ENCODE measurements around the gene PRKCH. TPM values are rescaled to one million over a fixed set of nuclear protein-coding genes. Genes with fewer than 3 reads are reported as not detected.

Gene PRKCH
- total RNA-seq, 1 experiment from 2014 or later = 10.3 TPM

GRCh38 chr14:61430066-61430757 is 108.8 kb downstream of the PRKCH start:
- no peaks in the 10 kb centered on the region for H3K27me3 Mint-ChIP-seq (ENCODE audit: low read depth)
- no peak overlapping the region for H3K4me3 Mint-ChIP-seq
- CTCF ChIA-PET = no interaction called here
- peaks cover 24% of the 10 kb centered on the region for H3K9me3 Mint-ChIP-seq
- no peak overlapping the region for H3K27ac Mint-ChIP-seq
- H3K4me1 Mint-ChIP-seq = peaks cover 32% of the 10 kb centered on the region
- H3K36me3 Mint-ChIP-seq = peaks cover 20% of the 10 kb centered on the region
- no peak for TF ChIP-seq ATF1 (CRISPR knock-in tag; IDR thresholded peaks at IDR 0.05)
- no peak for TF ChIP-seq NR2C2 (CRISPR knock-in tag; IDR thresholded peaks at IDR 0.05)
- TF ChIP-seq PREB (CRISPR knock-in tag; IDR thresholded peaks at IDR 0.05; ENCODE audit: borderline replicate concordance) = no peak
- TF ChIP-seq FOXK1 (CRISPR knock-in tag; IDR thresholded peaks at IDR 0.05) = no peak
- no peak for TF ChIP-seq RORB (CRISPR knock-in tag; IDR thresholded peaks at IDR 0.05)
- TF ChIP-seq, protein P1, sequence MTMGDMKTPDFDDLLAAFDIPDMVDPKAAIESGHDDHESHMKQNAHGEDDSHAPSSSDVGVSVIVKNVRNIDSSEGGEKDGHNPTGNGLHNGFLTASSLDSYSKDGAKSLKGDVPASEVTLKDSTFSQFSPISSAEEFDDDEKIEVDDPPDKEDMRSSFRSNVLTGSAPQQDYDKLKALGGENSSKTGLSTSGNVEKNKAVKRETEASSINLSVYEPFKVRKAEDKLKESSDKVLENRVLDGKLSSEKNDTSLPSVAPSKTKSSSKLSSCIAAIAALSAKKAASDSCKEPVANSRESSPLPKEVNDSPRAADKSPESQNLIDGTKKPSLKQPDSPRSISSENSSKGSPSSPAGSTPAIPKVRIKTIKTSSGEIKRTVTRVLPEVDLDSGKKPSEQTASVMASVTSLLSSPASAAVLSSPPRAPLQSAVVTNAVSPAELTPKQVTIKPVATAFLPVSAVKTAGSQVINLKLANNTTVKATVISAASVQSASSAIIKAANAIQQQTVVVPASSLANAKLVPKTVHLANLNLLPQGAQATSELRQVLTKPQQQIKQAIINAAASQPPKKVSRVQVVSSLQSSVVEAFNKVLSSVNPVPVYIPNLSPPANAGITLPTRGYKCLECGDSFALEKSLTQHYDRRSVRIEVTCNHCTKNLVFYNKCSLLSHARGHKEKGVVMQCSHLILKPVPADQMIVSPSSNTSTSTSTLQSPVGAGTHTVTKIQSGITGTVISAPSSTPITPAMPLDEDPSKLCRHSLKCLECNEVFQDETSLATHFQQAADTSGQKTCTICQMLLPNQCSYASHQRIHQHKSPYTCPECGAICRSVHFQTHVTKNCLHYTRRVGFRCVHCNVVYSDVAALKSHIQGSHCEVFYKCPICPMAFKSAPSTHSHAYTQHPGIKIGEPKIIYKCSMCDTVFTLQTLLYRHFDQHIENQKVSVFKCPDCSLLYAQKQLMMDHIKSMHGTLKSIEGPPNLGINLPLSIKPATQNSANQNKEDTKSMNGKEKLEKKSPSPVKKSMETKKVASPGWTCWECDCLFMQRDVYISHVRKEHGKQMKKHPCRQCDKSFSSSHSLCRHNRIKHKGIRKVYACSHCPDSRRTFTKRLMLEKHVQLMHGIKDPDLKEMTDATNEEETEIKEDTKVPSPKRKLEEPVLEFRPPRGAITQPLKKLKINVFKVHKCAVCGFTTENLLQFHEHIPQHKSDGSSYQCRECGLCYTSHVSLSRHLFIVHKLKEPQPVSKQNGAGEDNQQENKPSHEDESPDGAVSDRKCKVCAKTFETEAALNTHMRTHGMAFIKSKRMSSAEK (CRISPR knock-in tag; IDR thresholded peaks at IDR 0.05; ENCODE audit: borderline replicate concordance) = no peak
- no peak for TF ChIP-seq ELF4 (CRISPR knock-in tag; IDR thresholded peaks at IDR 0.05; ENCODE audit: low read depth)
- no peak for TF ChIP-seq MLX (CRISPR knock-in tag; IDR thresholded peaks at IDR 0.05)
- no peak for TF ChIP-seq SP1 (CRISPR knock-in tag; conservative IDR thresholded peaks at IDR 0.05)
- TF ChIP-seq, protein P2, sequence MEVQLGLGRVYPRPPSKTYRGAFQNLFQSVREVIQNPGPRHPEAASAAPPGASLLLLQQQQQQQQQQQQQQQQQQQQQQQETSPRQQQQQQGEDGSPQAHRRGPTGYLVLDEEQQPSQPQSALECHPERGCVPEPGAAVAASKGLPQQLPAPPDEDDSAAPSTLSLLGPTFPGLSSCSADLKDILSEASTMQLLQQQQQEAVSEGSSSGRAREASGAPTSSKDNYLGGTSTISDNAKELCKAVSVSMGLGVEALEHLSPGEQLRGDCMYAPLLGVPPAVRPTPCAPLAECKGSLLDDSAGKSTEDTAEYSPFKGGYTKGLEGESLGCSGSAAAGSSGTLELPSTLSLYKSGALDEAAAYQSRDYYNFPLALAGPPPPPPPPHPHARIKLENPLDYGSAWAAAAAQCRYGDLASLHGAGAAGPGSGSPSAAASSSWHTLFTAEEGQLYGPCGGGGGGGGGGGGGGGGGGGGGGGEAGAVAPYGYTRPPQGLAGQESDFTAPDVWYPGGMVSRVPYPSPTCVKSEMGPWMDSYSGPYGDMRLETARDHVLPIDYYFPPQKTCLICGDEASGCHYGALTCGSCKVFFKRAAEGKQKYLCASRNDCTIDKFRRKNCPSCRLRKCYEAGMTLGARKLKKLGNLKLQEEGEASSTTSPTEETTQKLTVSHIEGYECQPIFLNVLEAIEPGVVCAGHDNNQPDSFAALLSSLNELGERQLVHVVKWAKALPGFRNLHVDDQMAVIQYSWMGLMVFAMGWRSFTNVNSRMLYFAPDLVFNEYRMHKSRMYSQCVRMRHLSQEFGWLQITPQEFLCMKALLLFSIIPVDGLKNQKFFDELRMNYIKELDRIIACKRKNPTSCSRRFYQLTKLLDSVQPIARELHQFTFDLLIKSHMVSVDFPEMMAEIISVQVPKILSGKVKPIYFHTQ (CRISPR knock-in tag; IDR thresholded peaks at IDR 0.05) = no peak
- TF ChIP-seq, protein P3, sequence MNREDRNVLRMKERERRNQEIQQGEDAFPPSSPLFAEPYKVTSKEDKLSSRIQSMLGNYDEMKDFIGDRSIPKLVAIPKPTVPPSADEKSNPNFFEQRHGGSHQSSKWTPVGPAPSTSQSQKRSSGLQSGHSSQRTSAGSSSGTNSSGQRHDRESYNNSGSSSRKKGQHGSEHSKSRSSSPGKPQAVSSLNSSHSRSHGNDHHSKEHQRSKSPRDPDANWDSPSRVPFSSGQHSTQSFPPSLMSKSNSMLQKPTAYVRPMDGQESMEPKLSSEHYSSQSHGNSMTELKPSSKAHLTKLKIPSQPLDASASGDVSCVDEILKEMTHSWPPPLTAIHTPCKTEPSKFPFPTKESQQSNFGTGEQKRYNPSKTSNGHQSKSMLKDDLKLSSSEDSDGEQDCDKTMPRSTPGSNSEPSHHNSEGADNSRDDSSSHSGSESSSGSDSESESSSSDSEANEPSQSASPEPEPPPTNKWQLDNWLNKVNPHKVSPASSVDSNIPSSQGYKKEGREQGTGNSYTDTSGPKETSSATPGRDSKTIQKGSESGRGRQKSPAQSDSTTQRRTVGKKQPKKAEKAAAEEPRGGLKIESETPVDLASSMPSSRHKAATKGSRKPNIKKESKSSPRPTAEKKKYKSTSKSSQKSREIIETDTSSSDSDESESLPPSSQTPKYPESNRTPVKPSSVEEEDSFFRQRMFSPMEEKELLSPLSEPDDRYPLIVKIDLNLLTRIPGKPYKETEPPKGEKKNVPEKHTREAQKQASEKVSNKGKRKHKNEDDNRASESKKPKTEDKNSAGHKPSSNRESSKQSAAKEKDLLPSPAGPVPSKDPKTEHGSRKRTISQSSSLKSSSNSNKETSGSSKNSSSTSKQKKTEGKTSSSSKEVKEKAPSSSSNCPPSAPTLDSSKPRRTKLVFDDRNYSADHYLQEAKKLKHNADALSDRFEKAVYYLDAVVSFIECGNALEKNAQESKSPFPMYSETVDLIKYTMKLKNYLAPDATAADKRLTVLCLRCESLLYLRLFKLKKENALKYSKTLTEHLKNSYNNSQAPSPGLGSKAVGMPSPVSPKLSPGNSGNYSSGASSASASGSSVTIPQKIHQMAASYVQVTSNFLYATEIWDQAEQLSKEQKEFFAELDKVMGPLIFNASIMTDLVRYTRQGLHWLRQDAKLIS (CRISPR knock-in tag; IDR thresholded peaks at IDR 0.05; ENCODE audit: borderline replicate concordance) = no peak
- no peak for TF ChIP-seq JUN (CRISPR knock-in tag; IDR thresholded peaks at IDR 0.05)
- TF ChIP-seq GABPB1 (CRISPR knock-in tag; IDR thresholded peaks at IDR 0.05) = no peak
- TF ChIP-seq, protein P4, sequence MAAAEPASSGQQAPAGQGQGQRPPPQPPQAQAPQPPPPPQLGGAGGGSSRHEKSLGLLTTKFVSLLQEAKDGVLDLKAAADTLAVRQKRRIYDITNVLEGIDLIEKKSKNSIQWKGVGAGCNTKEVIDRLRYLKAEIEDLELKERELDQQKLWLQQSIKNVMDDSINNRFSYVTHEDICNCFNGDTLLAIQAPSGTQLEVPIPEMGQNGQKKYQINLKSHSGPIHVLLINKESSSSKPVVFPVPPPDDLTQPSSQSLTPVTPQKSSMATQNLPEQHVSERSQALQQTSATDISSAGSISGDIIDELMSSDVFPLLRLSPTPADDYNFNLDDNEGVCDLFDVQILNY (CRISPR knock-in tag; IDR thresholded peaks at IDR 0.05) = no peak
- no peak for TF ChIP-seq TEAD1 (CRISPR knock-in tag; IDR thresholded peaks at IDR 0.05)
- ATAC-seq (no peak), DNase-seq (ENCODE audit: low spot score) (no peak)
- POLR2A ChIA-PET = interaction anchor here (0.6 kb wide), 1 partner anchor 836 kb away, joined by 3 read pairs; no protein-coding TSS in a partner anchor

All from WTC11 (cell line).